ENCODE measurements around the gene KRT77.

Gene KRT77

DNA sequence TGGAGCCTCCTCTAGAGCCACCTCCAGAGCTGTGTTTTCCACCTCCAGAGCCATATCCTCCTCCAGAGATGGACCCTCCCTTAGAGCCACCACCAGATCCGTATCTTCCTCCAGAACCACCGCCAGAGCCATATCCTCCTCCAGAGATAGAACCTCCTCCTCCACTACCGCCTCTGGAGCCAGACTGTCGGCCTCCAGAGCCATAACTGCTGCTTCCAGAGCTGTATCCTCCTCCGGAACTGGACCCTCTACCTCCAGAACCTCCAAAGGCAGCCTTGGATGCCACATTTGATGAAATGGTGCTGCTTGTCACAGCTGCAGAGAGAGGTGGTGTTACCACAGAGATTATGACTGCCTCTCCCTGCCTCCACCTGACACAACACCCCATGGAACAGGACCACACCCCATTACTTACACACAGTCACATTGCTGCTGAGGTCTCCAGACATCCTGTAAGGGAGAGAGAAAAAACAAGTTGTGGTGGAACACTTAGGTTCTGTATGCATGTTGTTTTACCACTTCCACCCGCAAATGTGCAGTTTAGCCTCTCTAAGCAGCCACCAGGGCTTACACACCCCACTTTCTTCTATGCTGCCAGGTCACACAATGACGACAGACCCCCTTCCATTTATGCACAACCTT, 58.1 kb downstream of the KRT77 start:
- no peaks in the 10 kb centered on the region for H3K36me3 Mint-ChIP-seq (ENCODE audit: low read depth)
- peaks cover 36% of the 10 kb centered on the region for H3K27me3 Mint-ChIP-seq (ENCODE audit: low read depth)

DNA sequence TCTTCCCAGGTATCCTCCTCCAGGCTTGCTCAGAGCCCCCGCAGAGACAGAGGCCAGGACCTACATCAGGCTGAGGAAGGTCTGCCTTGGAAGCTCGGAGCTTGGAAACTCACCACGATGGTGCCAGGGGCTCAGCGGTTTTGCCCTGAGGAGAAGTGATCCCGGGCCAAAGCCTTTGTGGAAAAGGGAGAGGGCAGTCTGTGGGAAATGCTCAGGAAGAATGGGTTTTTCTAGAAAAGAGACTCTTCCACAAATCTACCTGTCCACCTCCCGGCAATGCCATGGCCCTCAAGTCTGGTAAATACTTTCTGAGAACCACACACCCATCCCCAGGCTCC, 59.3 kb downstream of the KRT77 start:
- Mint-ChIP-seq H3K4me3 (no peak overlapping the region), H3K36me3 (ENCODE audit: low read depth) (no peaks in the 10 kb centered on the region), H3K4me1 (no peaks in the 10 kb centered on the region), H3K27ac (no peak overlapping the region), H3K9me3 (no peaks in the 10 kb centered on the region), H3K27me3 (ENCODE audit: low read depth) (peaks cover 38% of the 10 kb centered on the region)
- TF ChIP-seq, protein P1, sequence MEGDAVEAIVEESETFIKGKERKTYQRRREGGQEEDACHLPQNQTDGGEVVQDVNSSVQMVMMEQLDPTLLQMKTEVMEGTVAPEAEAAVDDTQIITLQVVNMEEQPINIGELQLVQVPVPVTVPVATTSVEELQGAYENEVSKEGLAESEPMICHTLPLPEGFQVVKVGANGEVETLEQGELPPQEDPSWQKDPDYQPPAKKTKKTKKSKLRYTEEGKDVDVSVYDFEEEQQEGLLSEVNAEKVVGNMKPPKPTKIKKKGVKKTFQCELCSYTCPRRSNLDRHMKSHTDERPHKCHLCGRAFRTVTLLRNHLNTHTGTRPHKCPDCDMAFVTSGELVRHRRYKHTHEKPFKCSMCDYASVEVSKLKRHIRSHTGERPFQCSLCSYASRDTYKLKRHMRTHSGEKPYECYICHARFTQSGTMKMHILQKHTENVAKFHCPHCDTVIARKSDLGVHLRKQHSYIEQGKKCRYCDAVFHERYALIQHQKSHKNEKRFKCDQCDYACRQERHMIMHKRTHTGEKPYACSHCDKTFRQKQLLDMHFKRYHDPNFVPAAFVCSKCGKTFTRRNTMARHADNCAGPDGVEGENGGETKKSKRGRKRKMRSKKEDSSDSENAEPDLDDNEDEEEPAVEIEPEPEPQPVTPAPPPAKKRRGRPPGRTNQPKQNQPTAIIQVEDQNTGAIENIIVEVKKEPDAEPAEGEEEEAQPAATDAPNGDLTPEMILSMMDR (IDR thresholded peaks at IDR 0.05; ENCODE audit: unreplicated experiment in 3 of 3), result no peak

More for the DNA sequence above, 58.1 kb downstream of the KRT77 start:
- H3K27ac Mint-ChIP-seq, result no peak overlapping the region
- H3K9me3 Mint-ChIP-seq, result no peaks in the 10 kb centered on the region
- H3K4me1 Mint-ChIP-seq, result peaks cover 6% of the 10 kb centered on the region
- TF ChIP-seq, protein P1 (IDR thresholded peaks at IDR 0.05; ENCODE audit: unreplicated experiment in 3 of 3), result no peak
- H3K4me3 Mint-ChIP-seq, result no peak overlapping the region

DNA sequence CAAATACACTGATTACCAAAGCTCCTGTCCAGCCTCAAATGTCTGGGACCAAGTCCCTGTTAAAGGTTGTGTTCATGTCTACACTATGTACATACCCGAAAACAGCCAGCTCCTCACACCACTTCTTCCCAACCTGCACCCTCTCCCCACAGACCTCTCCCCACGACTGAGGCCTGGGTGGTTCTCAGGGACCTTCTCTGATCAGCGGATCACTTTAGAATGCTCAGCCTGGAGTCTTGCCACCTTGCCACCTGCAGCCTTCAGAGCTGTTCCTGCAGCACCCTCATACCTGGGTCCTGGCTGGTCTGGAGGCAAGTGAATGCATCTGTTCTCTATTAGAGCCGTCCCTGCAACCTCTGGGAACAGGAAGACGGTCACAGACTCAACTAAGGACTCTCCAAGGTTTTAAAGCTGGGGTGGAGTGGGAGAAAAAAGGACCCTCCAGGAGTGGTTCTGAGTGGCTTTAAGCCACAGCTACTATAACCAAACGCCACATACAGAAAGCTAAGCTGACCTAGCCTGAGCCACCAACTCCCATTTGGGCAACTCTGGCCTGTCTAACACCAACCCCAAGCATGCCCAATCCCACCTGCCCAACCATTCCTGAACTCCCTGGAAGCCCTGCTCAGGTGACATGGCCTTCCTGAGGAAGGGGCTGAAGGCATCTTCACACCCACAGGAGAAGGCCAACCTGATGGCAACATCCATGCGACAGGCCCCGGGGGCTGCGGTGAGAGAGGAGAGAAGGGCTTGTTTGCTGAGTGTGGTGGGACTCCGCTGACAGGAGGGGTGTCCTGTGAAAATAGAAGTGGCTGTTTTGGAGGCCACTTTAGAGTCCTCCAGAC, 59.9 kb downstream of the KRT77 start:
- TF ChIP-seq, protein P1 (IDR thresholded peaks at IDR 0.05; ENCODE audit: unreplicated experiment in 3 of 3), result no peak
- no peak overlapping the region for H3K27ac Mint-ChIP-seq

DNA sequence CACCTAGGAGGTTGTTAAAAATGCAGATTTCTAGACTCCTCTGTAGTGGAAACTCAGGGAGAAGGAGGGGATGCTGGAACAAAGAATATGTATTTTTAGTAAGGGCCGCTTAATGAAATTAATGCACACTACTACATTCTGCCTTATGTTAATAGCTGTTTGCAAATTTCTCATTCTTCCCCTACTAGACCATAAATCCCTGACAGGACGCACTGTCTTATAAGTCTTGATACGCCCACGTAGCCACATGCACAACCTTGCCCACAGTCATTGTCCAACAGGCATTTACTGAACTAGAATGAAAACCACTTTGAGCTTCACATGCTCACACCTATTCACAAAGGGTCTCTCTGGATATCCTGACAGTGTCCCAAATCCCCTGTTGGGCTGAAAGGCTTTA, 61.9 kb downstream of the KRT77 start:
- TF ChIP-seq, protein P1 (IDR thresholded peaks at IDR 0.05; ENCODE audit: unreplicated experiment in 3 of 3), result no peak
- Mint-ChIP-seq H3K4me3 (no peak overlapping the region), H3K36me3 (ENCODE audit: low read depth) (no peaks in the 10 kb centered on the region), H3K4me1 (no peaks in the 10 kb centered on the region), H3K27ac (no peak overlapping the region), H3K27me3 (ENCODE audit: low read depth) (peaks cover 38% of the 10 kb centered on the region), H3K9me3 (no peaks in the 10 kb centered on the region)

More for the DNA sequence above, 59.9 kb downstream of the KRT77 start:
- H3K36me3 Mint-ChIP-seq (ENCODE audit: low read depth), result no peaks in the 10 kb centered on the region
- no peaks in the 10 kb centered on the region for H3K4me1 Mint-ChIP-seq
- H3K9me3 Mint-ChIP-seq, result no peaks in the 10 kb centered on the region
- peaks cover 38% of the 10 kb centered on the region for H3K27me3 Mint-ChIP-seq (ENCODE audit: low read depth)
- H3K4me3 Mint-ChIP-seq, result no peak overlapping the region
